Thoracic aorta (tissue), 2 donors: ENCODE measurements around the gene ZBTB40. TPM values are rescaled to one million over a fixed set of nuclear protein-coding genes. Genes with fewer than 3 reads are reported as not detected.

Experiments
- ATAC-seq: fragments of 150-250 bp; one replicate; pipeline ENCODE4 v1.8.0; 2017; ENCODE audit warnings: low read depth; ENCODE audit not compliant: insufficient number of reproducible peaks, low FRiP score
- DNase-seq: peaks from one replicate; pipeline ENCODE4 v3.0.0-alpha.2; 2020; ENCODE audit warnings: low spot score
- H3K27ac ChIP-seq, 2 donors: fragments of 200-600 bp; sonication (generic); 1 replicate in 1 of 2; 2 replicates in 1 of 2; pipeline ENCODE4 v1.5.1; 2016; ENCODE audit warnings: mild to moderate bottlenecking in 2 of 2, moderate library complexity in 2 of 2
- H3K27me3 ChIP-seq: fragments of 200-600 bp; sonication (generic); replicated peaks from 2 replicates; pipeline ENCODE4 v1.6.0; 2016; ENCODE audit warnings: mild to moderate bottlenecking; ENCODE audit not compliant: insufficient read depth
- H3K36me3 ChIP-seq: fragments of 200-600 bp; sonication (generic); one replicate; pipeline ENCODE4 v1.5.1; 2016
- H3K4me1 ChIP-seq, 2 donors: fragments of 200-600 bp; sonication (generic); 1 replicate in 1 of 2; 2 replicates in 1 of 2; pipeline versions ENCODE4 v1.5.1 to v1.6.0; 2016; ENCODE audit warnings: low read depth in 2 of 2, mild to moderate bottlenecking in 1 of 2; ENCODE audit not compliant: control insufficient read depth in 1 of 2
- H3K4me3 ChIP-seq: fragments of 200-600 bp; sonication (generic); 2 replicates; pipeline ENCODE4 v1.5.1; 2016; ENCODE audit warnings: mild to moderate bottlenecking
- H3K9me3 ChIP-seq: fragments of 200-600 bp; sonication (generic); 2 replicates; pipeline ENCODE4 v1.5.1; 2016
- total RNA-seq, 2 donors: library from RNA; depleted of rRNA; stranded (reverse); fragments of >200 nt; gene quantifications; one replicate each; pipeline versions ENCODE4 v1.1.0 to v1.2.3, GENCODE V29; 2016
- TF ChIP-seq, protein P1 (sequence below): fragments of 200-600 bp; sonication (generic); IDR thresholded peaks from one replicate; pipeline ENCODE4 v1.5.1; 2019; ENCODE audit warnings: antibody characterized with exemption

The ZBTB40 gene
- total RNA-seq, 2 donors from 2014 or later = 30.4 to 36.4 TPM

DNA sequence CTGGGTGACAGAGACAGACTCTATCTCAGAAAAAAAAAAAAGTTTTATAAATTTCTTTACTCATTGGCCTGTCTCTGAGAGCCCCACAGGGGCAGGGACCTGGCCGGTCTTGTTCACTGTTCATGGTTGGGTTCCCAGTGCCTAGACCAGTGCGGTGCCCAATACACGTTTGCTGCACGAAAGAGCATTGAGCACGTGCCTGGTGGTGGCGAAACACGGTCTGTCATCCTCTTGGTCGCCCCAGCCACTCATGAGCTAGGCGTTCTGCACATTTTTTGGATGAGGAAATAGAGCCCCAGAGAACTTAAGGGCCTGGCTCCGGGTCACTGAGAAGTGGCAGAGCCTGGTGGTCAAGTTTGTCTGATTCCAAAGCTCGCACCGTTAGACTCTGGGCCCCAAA, 93.0 kb downstream of the ZBTB40 start:
- Histone ChIP-seq H3K4me1 (no peaks in the 10 kb centered on the region), H3K27ac (no peak overlapping the region), H3K9me3 (no peaks in the 10 kb centered on the region), H3K4me3 (no peak overlapping the region), H3K36me3 (no peaks in the 10 kb centered on the region), H3K27me3 (no peaks in the 10 kb centered on the region)
- ATAC-seq (no peak), DNase-seq (no peak)
- TF ChIP-seq, protein P1, sequence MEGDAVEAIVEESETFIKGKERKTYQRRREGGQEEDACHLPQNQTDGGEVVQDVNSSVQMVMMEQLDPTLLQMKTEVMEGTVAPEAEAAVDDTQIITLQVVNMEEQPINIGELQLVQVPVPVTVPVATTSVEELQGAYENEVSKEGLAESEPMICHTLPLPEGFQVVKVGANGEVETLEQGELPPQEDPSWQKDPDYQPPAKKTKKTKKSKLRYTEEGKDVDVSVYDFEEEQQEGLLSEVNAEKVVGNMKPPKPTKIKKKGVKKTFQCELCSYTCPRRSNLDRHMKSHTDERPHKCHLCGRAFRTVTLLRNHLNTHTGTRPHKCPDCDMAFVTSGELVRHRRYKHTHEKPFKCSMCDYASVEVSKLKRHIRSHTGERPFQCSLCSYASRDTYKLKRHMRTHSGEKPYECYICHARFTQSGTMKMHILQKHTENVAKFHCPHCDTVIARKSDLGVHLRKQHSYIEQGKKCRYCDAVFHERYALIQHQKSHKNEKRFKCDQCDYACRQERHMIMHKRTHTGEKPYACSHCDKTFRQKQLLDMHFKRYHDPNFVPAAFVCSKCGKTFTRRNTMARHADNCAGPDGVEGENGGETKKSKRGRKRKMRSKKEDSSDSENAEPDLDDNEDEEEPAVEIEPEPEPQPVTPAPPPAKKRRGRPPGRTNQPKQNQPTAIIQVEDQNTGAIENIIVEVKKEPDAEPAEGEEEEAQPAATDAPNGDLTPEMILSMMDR = no peak

DNA sequence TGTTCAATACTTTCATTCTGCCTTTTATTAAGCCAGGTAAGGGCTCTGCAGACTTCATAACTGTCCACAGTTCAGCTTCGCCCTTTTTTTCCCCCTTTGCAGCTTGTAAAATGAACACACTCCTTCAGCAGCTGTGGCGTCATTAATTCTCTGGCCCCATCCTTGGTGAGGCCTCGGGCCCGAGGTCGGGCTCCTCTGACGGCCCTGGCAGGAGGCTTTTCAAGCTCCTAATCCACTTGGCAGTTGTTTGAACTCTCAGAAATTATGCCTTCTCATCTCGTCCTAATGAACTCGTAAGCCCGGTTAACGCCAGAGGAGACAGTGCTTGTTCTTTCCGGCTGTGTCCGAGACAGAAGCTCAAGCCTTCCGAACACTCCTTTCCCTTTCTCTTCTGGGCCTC, 93.5 kb downstream of the ZBTB40 start:
- DNase-seq (no peak), ATAC-seq (no peak)
- H3K4me1 ChIP-seq = no peaks in the 10 kb centered on the region
- no peaks in the 10 kb centered on the region for H3K27me3 ChIP-seq
- H3K36me3 ChIP-seq = no peaks in the 10 kb centered on the region
- H3K9me3 ChIP-seq = no peaks in the 10 kb centered on the region
- no peak overlapping the region for H3K4me3 ChIP-seq
- H3K27ac ChIP-seq = no peak overlapping the region
- TF ChIP-seq, protein P1 = no peak

DNA sequence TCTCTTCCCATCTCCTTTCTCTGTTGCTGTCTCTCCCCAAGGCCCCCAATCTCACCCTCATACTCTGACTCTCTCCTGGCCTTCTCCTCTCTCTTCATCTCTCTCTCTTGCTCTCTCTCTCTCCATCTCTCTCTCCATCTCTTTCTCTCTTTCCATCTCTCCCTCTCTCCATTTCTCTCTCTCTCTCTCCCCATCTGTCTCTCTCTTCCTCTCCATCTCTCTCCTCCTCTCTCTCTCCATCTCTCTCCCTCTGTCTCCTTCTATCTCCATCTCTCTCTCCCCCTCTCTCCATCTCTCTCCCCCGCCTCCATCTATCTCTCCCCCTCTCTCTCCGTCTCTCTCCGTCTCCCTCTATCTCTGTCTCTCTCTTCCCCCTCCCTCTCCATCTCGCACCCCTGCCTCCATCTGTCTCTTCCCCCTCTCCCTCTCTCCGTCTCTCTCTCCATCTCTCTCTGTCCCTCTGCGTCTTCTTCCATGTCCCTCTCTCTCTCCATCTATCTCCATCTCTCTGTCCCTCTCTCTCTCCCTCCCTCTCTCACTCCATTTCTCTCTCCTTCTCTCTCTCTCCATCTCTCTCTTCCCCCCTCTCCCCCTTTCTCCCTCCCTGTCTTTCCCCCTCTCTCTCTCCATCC, 95.7 kb downstream of the ZBTB40 start:
- ATAC-seq = no peak
- Histone ChIP-seq H3K27me3 (no peaks in the 10 kb centered on the region), H3K9me3 (no peaks in the 10 kb centered on the region), H3K36me3 (no peaks in the 10 kb centered on the region), H3K27ac (no peak overlapping the region), H3K4me3 (no peak overlapping the region), H3K4me1 (no peaks in the 10 kb centered on the region)
- no peak for DNase-seq
- TF ChIP-seq, protein P1 = no peak

DNA sequence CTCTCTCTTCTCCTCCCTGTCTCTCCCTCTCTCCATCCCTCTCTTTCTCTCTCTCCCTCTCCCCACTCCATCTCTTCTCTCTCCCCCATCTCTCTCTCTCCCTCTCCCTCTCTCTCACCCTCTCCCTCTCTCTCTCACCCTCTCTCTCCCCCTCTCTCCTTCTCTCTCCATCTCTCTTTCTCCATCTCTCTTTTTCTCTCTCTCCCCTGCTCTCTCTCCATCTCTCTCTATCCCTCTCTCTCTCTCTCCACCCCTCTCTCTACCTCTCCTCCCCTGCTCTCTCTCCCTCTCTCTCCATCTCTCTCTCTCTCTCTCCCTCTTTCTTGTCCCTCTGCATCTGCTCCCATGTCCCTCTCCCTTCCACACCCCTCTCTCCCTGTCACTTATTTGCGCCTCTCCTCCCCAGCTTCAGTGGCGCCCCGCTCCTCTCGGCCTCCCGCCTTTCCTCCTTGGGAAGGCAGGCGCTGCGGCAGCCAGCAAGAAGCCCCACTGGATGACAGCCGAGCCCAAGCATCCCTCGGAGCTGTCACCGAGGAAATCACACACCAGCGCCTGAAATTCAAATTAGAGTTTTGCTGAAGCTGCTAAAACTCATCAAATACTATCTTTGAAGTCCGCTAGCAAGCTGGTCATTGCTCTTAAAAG, 96.3 kb downstream of the ZBTB40 start:
- TF ChIP-seq, protein P1 = no peak
- ATAC-seq = no peak
- no peaks in the 10 kb centered on the region for H3K27me3 ChIP-seq
- H3K9me3 ChIP-seq = no peaks in the 10 kb centered on the region
- no peak for DNase-seq
- no peak overlapping the region for H3K27ac ChIP-seq
- no peaks in the 10 kb centered on the region for H3K4me1 ChIP-seq
- no peaks in the 10 kb centered on the region for H3K36me3 ChIP-seq
- no peak overlapping the region for H3K4me3 ChIP-seq

DNA sequence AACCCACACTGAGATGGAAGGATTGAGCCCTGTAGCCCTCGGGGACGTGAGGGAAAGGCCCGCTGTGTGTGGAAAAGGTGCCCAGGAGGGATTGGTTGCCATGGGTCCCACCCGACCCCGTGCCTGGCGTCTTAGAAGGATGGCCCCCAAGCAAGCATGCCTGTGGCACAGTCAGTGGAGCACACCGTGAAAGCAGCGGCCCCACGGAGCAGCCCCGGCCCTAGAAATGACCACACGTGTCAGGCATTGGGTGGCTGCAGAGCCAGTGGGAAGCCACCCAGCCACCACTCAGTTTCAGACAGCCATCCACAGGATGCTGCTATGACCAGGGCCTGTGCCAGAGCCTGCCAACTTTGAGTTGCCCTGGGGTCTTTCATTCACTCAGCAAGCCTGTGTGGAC, 98.4 kb downstream of the ZBTB40 start:
- no peaks in the 10 kb centered on the region for H3K27me3 ChIP-seq
- no peak overlapping the region for H3K4me3 ChIP-seq
- H3K9me3 ChIP-seq = no peaks in the 10 kb centered on the region
- H3K36me3 ChIP-seq = no peaks in the 10 kb centered on the region
- DNase-seq (no peak), ATAC-seq (no peak)
- peaks cover 0 to 6% of the 10 kb centered on the region in 2 donors for H3K4me1 ChIP-seq
- TF ChIP-seq, protein P1 = no peak
- H3K27ac ChIP-seq = no peak overlapping the region
